Measurements from ENCODE around the gene MED7.

The MED7 gene

GRCh38 chr5:157143127-157143971, 684 bp upstream of the MED7 start:
- peak; percentile 41 for DNase-seq
- Histone ChIP-seq H3K27me3 (ENCODE audit: insufficient read depth, low read depth, severe bottlenecking) (no peaks in the 10 kb centered on the region), H3K36me3 (peaks cover 19% of the 10 kb centered on the region), H3K27ac (peak overlapping the region; percentile 97), H3K9me3 (ENCODE audit: severe bottlenecking) (no peaks in the 10 kb centered on the region), H3K4me3 (ENCODE audit: low read depth, low read length) (peak overlapping the region; percentile 72)
- no peak for TF ChIP-seq CTCF (IDR thresholded peaks at IDR 0.05; ENCODE audit: low read depth, low read length)

GRCh38 chr5:157137691-157138090, 5.0 kb downstream of the MED7 start:
- Histone ChIP-seq H3K4me3 (ENCODE audit: low read depth, low read length) (no peak overlapping the region), H3K9me3 (ENCODE audit: severe bottlenecking) (no peaks in the 10 kb centered on the region), H3K36me3 (peaks cover 31% of the 10 kb centered on the region), H3K27me3 (ENCODE audit: insufficient read depth, low read depth, severe bottlenecking) (no peaks in the 10 kb centered on the region), H3K27ac (no peak overlapping the region)
- TF ChIP-seq CTCF (IDR thresholded peaks at IDR 0.05; ENCODE audit: low read depth, low read length) = no peak
- no peak for DNase-seq

GRCh38 chr5:157132281-157132612, 10.4 kb downstream of the MED7 start:
- no peak for DNase-seq
- H3K27me3 ChIP-seq (ENCODE audit: insufficient read depth, low read depth, severe bottlenecking) = no peaks in the 10 kb centered on the region

GRCh38 chr5:157130925-157131324, 11.7 kb downstream of the MED7 start:
- no peaks in the 10 kb centered on the region for H3K27me3 ChIP-seq (ENCODE audit: insufficient read depth, low read depth, severe bottlenecking)
- H3K27ac ChIP-seq = no peak overlapping the region
- TF ChIP-seq CTCF (IDR thresholded peaks at IDR 0.05; ENCODE audit: low read depth, low read length) = no peak
- no peak overlapping the region for H3K4me3 ChIP-seq (ENCODE audit: low read depth, low read length)
- no peaks in the 10 kb centered on the region for H3K36me3 ChIP-seq
- H3K9me3 ChIP-seq (ENCODE audit: severe bottlenecking) = no peaks in the 10 kb centered on the region
- no peak for DNase-seq

More at GRCh38 chr5:157132281-157132612, 10.4 kb downstream of the MED7 start:
- no peaks in the 10 kb centered on the region for H3K9me3 ChIP-seq (ENCODE audit: severe bottlenecking)
- TF ChIP-seq CTCF (IDR thresholded peaks at IDR 0.05; ENCODE audit: low read depth, low read length) = no peak
- no peak overlapping the region for H3K4me3 ChIP-seq (ENCODE audit: low read depth, low read length)
- H3K27ac ChIP-seq = no peak overlapping the region
- peaks cover 1% of the 10 kb centered on the region for H3K36me3 ChIP-seq

GRCh38 chr5:157121709-157122108, 21.0 kb downstream of the MED7 start:
- Histone ChIP-seq H3K9me3 (ENCODE audit: severe bottlenecking) (peaks cover 6% of the 10 kb centered on the region), H3K27me3 (ENCODE audit: insufficient read depth, low read depth, severe bottlenecking) (no peaks in the 10 kb centered on the region), H3K27ac (no peak overlapping the region), H3K36me3 (no peaks in the 10 kb centered on the region), H3K4me3 (ENCODE audit: low read depth, low read length) (no peak overlapping the region)
- DNase-seq = no peak
- no peak for TF ChIP-seq CTCF (IDR thresholded peaks at IDR 0.05; ENCODE audit: low read depth, low read length)

- no peak for DNase-seq
- Histone ChIP-seq H3K9me3 (ENCODE audit: severe bottlenecking) (peaks cover 6% of the 10 kb centered on the region), H3K36me3 (no peaks in the 10 kb centered on the region), H3K27me3 (ENCODE audit: insufficient read depth, low read depth, severe bottlenecking) (no peaks in the 10 kb centered on the region), H3K27ac (no peak overlapping the region), H3K4me3 (ENCODE audit: low read depth, low read length) (no peak overlapping the region)
- TF ChIP-seq CTCF (IDR thresholded peaks at IDR 0.05; ENCODE audit: low read depth, low read length) = no peak
These were observed 22.6 kb downstream of the MED7 start for GRCh38 chr5:157120102-157120501.

Data from WERI-Rb-1 (cell line).